NCI-H2196 treated with DMSO at 0.1 percent for 48 hours (cell line): ENCODE results near the gene DMGDH.

ENCODE experiments used
- DNase-seq: peaks from one replicate; lab custom pipeline; 2025; ENCODE audit not compliant: unreplicated experiment; lab: John Stamatoyannopoulos, UW

DMGDH gene

GRCh38 chr5:79070350-79070667, 835 bp upstream of the DMGDH start:
- DNase-seq = no peak

GRCh38 chr5:79062436-79062835, 7.0 kb downstream of the DMGDH start:
- no peak for DNase-seq

DNA sequence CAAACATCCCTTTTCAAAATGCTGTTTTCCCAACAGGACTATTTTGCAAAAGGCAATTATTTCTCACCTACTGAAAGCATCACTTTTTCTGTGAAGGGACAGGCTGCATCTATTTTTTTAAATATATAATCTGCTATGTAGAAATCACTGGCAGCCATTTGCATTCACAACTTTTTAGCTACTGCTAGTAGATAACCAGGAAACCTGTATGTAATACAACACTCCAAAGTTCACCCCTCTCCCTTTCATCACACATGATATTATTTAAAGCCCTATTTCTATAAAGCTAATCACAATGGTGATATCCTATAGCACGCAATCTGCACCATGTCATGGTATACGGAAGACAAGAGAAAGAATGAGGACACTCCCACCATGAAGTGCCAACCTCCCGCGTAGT, 9.8 kb downstream of the DMGDH start:
- DNase-seq = no peak

DNA sequence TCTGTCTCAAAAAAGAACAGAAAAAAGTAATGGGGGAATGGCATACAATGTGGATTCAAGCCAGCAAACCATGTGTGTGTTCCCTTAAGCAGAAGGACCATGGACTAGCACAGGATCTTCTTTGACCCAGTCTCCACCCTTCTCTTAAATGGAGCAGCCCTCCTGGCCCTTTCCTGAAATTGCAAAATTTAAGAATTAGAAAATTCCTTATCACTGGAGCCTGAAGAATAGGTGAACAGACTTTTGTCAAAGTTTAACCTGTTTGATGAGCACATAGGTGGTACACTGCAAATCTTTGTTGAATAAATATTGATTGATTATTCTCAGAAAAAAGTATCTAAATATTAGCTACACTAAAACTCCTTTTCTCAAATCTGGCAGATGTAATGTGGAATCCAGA, 12.6 kb downstream of the DMGDH start:
- DNase-seq = no peak

- DNase-seq = no peak
Observed at GRCh38 chr5:79055017-79055416, 14.5 kb downstream of the DMGDH start.

GRCh38 chr5:79053321-79053720, 16.2 kb downstream of the DMGDH start:
- DNase-seq = no peak

DNA sequence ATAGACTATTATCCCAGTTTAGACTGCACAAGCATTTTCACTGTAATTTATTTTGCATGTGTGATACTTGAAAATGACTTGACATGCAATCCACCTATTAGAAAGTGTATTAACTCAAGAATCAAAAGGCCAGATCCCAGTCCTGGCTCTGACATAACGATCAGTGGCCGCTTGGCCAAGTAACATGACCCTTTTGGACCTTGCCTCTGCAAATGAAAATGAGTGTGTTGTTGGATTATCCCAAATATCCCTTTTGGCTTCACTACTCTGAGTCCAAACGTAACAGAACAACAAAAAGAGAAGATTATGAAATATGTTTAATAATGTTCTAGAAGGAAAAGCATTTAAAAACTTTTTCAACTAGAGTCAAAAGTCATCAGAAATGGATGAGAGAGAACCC, 19.0 kb downstream of the DMGDH start:
- no peak for DNase-seq

DNA sequence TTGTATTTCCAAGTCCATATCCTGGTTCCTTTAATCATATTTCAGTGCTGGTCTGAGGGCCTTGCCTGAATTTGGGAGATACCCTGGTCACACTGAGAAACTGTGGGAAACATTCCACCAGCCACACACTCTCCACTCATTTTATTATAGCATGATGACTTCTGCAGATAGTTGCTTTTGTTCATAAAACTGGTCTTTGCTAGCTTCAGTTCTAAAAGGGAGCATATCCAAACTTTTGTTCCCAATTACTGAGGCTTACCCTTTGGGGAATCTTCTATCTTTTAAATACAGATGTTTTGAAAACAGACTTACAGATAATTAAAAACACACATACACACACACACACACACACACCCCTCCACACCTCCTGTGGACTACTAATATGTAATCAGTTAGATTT, 21.0 kb downstream of the DMGDH start:
- no peak for DNase-seq

- no peak for DNase-seq
Observed at GRCh38 chr5:79047199-79047598, 22.3 kb downstream of the DMGDH start.

- DNase-seq = no peak
Observed at GRCh38 chr5:79042188-79042587, 27.3 kb downstream of the DMGDH start.

- no peak for DNase-seq
Observed at GRCh38 chr5:79036769-79037168, 32.7 kb downstream of the DMGDH start.

- no peak for DNase-seq
Observed at GRCh38 chr5:79035237-79035636, 34.2 kb downstream of the DMGDH start.

DNA sequence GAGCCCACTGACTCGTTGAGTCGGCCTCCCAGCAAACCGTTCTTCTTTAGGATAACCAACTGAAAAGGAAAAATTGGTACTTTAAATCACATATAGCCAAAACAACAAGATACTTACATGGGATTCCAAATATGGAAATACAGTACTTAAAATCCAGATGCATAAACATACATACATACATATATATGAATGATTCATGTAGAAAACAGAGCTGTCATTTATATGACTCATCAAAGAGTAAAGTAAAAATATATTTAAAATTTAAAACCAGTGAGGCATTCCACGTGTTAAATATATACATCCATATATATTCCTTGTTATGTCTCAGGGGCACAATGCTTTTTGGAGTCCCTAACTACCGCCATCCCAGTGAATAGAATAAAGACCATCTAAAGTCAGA, 36.7 kb downstream of the DMGDH start:
- DNase-seq = no peak

DNA sequence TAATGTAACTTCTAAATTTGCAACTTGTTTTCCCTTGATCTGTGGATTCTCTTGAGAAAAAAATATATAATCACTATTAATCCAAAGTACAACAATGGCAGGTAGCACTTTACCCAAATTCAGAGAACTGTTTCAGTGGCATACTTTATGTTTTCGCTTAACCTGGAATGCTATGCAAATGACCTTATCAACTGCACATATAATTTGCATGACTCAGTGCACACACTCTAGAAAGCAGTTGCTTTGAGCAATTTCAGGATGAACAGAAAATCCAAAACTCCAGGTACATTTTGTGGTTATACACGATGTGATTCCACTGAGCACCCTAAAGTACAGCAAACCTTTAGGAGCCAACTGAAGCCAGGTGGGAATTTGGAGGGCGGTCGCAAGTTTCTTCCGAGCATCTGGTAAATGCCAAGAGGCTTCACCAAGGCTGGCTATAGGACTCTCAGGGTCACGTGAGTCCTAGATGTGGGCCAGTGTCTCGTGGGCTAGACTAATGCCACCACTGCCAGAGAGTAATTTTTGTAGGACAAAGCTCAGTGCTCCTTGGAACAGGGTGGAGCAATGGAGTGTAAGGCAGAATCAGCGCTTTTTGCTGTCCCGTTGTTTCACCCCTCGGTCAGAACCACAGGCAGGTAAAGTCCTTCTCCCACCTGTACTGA, 37.3 kb downstream of the DMGDH start:
- no peak for DNase-seq

- DNase-seq = no peak
Observed at GRCh38 chr5:79031485-79031867, 38.0 kb downstream of the DMGDH start.

GRCh38 chr5:79030663-79031484, 38.6 kb downstream of the DMGDH start:
- no peak for DNase-seq

GRCh38 chr5:79025054-79025472, 44.4 kb downstream of the DMGDH start:
- peak; percentile 25 for DNase-seq

DNA sequence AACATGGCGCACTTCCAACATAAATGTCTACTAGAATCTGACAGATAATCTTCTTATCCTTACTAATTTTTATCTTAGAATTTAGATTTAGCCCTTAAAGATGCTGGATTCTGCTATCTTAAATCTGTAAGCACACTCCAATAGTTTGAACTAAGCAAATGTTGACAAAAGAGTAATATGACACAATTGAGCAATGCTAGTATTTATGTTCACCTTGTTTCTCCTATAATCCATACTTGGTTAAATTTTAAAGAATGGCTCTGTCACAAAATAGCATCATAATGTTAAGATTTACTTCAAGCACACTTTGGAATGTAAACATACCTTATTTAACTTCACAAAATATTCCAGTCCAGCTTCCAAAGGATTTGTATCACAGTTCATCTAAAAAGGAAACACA, 45.5 kb downstream of the DMGDH start:
- no peak for DNase-seq

- no peak for DNase-seq
Observed at GRCh38 chr5:79023348-79023747, 46.1 kb downstream of the DMGDH start.

DNA sequence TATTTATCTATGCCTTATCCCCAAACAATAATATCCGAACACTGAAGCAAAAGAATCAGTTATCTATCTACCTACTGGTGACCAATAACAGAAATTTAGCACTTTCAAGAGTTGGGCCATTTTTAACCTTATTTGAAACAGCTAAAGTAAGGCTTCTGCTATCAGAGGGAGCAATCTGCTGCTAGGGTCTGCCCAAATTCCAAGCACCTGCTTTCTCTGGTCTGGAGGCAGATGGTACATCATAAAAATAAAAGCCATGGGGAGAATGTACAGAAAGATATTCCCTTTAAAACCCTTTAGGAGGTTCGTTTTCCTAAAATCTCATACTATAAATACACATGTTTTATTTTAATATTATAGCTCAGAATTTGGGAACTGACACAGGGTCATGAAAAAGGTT, 46.7 kb downstream of the DMGDH start:
- no peak for DNase-seq

DNA sequence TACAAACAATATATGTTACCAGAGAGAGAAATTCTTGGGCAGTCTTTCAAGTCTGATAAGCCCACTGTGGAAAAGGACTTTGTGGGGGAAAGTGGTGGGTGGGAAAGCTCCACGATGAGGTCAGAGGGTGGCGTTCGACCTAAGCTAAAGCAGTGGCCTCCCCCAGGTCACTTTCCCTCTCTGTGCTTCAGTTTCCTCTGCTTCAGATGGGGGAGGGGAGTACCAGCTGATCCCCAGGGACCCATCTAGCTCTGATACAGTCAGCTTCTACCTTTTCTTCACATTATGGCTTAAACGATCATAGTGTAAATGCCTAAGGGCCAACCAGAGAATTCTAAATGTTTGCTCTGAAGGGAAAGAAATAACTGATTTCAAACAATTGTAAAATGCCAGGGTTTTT, 47.7 kb downstream of the DMGDH start:
- DNase-seq = no peak

DNA sequence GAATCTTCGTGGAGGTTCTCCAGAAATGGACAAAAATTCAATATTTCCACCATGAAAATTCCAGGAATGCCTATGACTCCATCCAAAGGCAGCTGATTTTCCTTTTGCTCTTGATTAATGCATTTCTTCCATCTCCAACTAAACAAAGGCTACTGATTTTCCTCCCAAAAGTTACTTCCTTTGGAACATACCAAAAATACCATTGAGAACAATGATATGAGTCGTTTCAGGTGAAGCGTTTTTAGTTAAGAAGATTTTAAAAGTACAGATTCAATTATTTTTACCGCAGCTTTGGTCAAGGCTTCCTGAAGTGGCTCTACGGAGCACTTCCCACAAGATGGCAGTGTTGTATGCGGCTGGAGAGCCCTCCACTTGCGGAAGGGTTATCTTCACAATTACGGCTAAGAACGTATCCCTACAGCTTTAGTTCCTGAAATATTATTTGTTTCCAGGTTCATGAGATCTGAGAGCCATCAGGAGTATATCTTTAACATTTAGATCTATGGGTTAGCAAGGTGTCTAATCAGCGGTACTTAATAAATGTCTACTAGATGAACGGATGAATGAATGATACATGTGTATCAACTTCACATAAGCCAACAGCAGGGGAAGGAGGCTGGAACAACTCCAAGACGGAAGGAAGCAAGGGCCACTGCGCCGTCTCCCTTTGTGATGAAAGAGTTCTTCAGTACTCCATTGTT, 48.5 kb downstream of the DMGDH start:
- DNase-seq = no peak
